Osteocyte (in vitro differentiated cells): ENCODE measurements around the gene TSPAN18. TPM values are rescaled to one million over a fixed set of nuclear protein-coding genes. Genes with fewer than 3 reads are reported as not detected.

Experiments used
- DNase-seq: peaks from one replicate; pipeline ENCODE4 v3.0.0; 2021; ENCODE audit warnings: mixed read lengths; ENCODE audit not compliant: unreplicated experiment; ENCODE audit errors: extremely low spot score
- H3K27ac Mint-ChIP-seq: one replicate; pipeline ENCODE4 v1.8.0; 2021; ENCODE audit warnings: mild to moderate bottlenecking, mixed read lengths; ENCODE audit not compliant: unreplicated experiment
- H3K27me3 Mint-ChIP-seq: one replicate; pipeline ENCODE4 v1.8.0; 2021; ENCODE audit warnings: mixed read lengths; ENCODE audit not compliant: unreplicated experiment
- H3K36me3 Mint-ChIP-seq: one replicate; pipeline ENCODE4 v1.8.0; 2021; ENCODE audit warnings: mixed read lengths; ENCODE audit not compliant: unreplicated experiment
- H3K4me1 Mint-ChIP-seq: one replicate; pipeline ENCODE4 v1.8.0; 2021; ENCODE audit warnings: mixed read lengths; ENCODE audit not compliant: unreplicated experiment
- H3K4me3 Mint-ChIP-seq: one replicate; pipeline ENCODE4 v1.8.0; 2021; ENCODE audit warnings: mild to moderate bottlenecking, moderate library complexity, mixed read lengths; ENCODE audit not compliant: unreplicated experiment
- H3K9me3 Mint-ChIP-seq: one replicate; pipeline ENCODE4 v1.8.0; 2021; ENCODE audit warnings: mixed read lengths; ENCODE audit not compliant: unreplicated experiment
- total RNA-seq: library from RNA; stranded (reverse); gene quantifications from 2 replicates; pipeline ENCODE4 v1.2.1, GENCODE V29; 2021
- TF ChIP-seq, protein P1 (sequence below): fragments of 200-600 bp; sonication (generic); IDR thresholded peaks from 2 replicates; pipeline ENCODE4 v1.5.0; 2021; ENCODE audit warnings: antibody characterized with exemption, mild to moderate bottlenecking, moderate library complexity

The TSPAN18 gene
- total RNA-seq, 1 donor from 2014 or later: 13.4 TPM

- Mint-ChIP-seq H3K4me3 (no peak overlapping the region), H3K9me3 (peaks cover 13% of the 10 kb centered on the region), H3K36me3 (peaks cover 2% of the 10 kb centered on the region), H3K27ac (no peak overlapping the region), H3K27me3 (peaks cover 3% of the 10 kb centered on the region), H3K4me1 (peaks cover 32% of the 10 kb centered on the region)
- no peak for DNase-seq
- TF ChIP-seq, protein P1, sequence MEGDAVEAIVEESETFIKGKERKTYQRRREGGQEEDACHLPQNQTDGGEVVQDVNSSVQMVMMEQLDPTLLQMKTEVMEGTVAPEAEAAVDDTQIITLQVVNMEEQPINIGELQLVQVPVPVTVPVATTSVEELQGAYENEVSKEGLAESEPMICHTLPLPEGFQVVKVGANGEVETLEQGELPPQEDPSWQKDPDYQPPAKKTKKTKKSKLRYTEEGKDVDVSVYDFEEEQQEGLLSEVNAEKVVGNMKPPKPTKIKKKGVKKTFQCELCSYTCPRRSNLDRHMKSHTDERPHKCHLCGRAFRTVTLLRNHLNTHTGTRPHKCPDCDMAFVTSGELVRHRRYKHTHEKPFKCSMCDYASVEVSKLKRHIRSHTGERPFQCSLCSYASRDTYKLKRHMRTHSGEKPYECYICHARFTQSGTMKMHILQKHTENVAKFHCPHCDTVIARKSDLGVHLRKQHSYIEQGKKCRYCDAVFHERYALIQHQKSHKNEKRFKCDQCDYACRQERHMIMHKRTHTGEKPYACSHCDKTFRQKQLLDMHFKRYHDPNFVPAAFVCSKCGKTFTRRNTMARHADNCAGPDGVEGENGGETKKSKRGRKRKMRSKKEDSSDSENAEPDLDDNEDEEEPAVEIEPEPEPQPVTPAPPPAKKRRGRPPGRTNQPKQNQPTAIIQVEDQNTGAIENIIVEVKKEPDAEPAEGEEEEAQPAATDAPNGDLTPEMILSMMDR: no peak
These were observed 27.3 kb downstream of the TSPAN18 start for GRCh38 chr11:44753961-44754645.

GRCh38 chr11:44754876-44755555 is 28.3 kb downstream of the TSPAN18 start:
- Mint-ChIP-seq H3K27me3 (peaks cover 3% of the 10 kb centered on the region), H3K9me3 (peaks cover 13% of the 10 kb centered on the region), H3K4me1 (peaks cover 32% of the 10 kb centered on the region), H3K27ac (no peak overlapping the region), H3K36me3 (peaks cover 2% of the 10 kb centered on the region), H3K4me3 (no peak overlapping the region)
- DNase-seq: no peak
- TF ChIP-seq, protein P1: no peak

DNA sequence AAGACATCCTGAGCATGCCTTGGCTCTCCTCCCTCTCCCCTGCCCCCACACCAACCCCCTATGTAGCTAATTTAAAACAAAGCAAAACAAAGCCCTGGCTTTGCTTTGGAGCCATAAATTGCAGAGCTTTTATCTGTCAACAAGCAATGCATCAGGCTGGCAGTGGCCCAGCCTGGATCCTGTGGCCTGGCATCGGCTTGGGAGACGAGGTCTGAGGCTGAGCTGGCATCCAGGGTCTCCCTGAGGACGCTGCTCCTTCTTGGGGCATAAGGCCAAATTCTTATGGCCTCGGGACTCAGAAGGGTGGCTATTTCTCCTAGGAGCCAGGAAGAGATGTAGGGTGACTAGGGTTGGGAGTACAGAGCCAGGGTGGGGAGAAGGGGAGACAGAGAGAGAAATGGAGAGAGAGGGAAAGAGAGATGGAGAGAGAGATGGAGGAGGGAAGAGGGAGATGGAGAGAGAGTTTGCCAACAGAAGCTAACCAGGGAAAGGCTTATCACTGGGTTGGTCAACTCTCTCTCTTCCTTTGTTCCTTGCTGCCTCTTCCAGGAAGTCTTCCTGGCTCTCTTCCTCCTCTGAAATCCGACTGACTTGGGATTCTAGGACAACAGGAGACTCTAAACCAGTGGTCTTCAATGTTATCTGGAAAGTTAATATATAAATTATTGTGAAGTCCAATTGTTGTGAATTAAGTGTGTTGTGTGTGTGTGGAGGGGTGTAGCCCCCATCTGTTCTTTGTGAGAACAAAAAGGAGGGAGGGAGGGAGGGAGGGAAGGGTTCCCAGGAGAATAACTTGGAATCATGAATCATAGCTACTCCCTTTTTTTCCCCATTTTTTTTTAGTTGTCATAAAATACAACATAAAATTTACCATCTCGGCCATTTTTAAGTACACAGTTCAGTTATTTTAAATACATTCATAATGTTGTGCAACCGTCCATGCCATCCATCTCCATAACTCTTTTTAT is 29.1 kb downstream of the TSPAN18 start:
- H3K4me1 Mint-ChIP-seq: peaks cover 34% of the 10 kb centered on the region
- H3K9me3 Mint-ChIP-seq: peaks cover 13% of the 10 kb centered on the region
- peaks cover 3% of the 10 kb centered on the region for H3K27me3 Mint-ChIP-seq
- H3K27ac Mint-ChIP-seq: no peak overlapping the region
- H3K36me3 Mint-ChIP-seq: peaks cover 2% of the 10 kb centered on the region
- TF ChIP-seq, protein P1: no peak
- DNase-seq: no peak
- H3K4me3 Mint-ChIP-seq: no peak overlapping the region

GRCh38 chr11:44758983-44759382 is 32.2 kb downstream of the TSPAN18 start:
- no peak for DNase-seq
- Mint-ChIP-seq H3K4me1 (peaks cover 40% of the 10 kb centered on the region), H3K9me3 (peaks cover 10% of the 10 kb centered on the region), H3K27me3 (peaks cover 3% of the 10 kb centered on the region), H3K27ac (no peak overlapping the region), H3K4me3 (no peak overlapping the region), H3K36me3 (no peaks in the 10 kb centered on the region)
- TF ChIP-seq, protein P1: no peak
